ENCODE data around the gene ATP11A.

The ATP11A gene

GRCh38 chr13:112818040-112818697 is 128.3 kb downstream of the ATP11A start:
- TF ChIP-seq CTCF (IDR thresholded peaks at IDR 0.05; ENCODE audit: borderline replicate concordance, extremely low read depth, low read length, poor library complexity, severe bottlenecking) (no peak), EZH2 (IDR thresholded peaks at IDR 0.05; ENCODE audit: borderline replicate concordance, low read depth, low read length, severe bottlenecking) (no peak)

DNA sequence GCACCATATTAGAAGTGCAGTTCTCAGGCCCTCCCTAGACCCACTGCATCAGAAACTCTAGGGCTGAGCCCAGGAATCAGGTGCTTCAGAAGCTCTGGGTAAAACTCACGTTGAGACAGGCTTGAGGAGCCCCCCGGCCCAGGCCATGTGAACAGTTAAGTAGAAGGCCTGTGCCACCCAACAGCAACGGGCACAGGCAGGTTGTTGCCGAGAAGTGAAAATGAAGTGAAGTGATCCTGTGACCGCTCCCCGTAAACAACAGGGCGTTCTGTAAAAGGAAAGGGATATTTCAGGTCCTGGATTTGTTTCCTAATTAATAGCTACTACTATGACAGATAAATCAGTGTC is 128.8 kb downstream of the ATP11A start:
- Histone ChIP-seq H3K4me2 (ENCODE audit: insufficient read depth, low read length) (no peak overlapping the region), H3K27me3 (ENCODE audit: insufficient read depth, low read length, poor library complexity) (no peaks in the 10 kb centered on the region), H2AFZ (ENCODE audit: low read depth, low read length) (no peak overlapping the region), H3K4me3 (ENCODE audit: low read depth in 1 of 2, low read length in 2 of 2) (no peak overlapping the region), H3K79me2 (ENCODE audit: insufficient read depth, low read length) (no peaks in the 10 kb centered on the region), H3K9ac (ENCODE audit: low read depth, low read length) (no peak overlapping the region), H3K36me3 (ENCODE audit: insufficient read depth, low read length) (peaks cover 72% of the 10 kb centered on the region), H3K4me1 (ENCODE audit: insufficient read depth, low read length) (no peaks in the 10 kb centered on the region), H4K20me1 (ENCODE audit: insufficient read depth, low read length) (no peaks in the 10 kb centered on the region), H3K9me3 (ENCODE audit: insufficient read depth, low read length, severe bottlenecking) (no peaks in the 10 kb centered on the region), H3K27ac (ENCODE audit: low read length) (no peak overlapping the region)
- DNase-seq (no peak), ATAC-seq (ENCODE audit: insufficient read depth, low read depth) (no peak)
- TF ChIP-seq EZH2 (IDR thresholded peaks at IDR 0.05; ENCODE audit: borderline replicate concordance, low read depth, low read length, severe bottlenecking) (no peak), CTCF (IDR thresholded peaks at IDR 0.05; ENCODE audit: borderline replicate concordance, extremely low read depth, low read length, poor library complexity, severe bottlenecking) (no peak)

More at GRCh38 chr13:112818040-112818697, 128.3 kb downstream of the ATP11A start:
- no peak overlapping the region for H3K4me2 ChIP-seq (ENCODE audit: insufficient read depth, low read length)
- H4K20me1 ChIP-seq (ENCODE audit: insufficient read depth, low read length), result no peaks in the 10 kb centered on the region
- H3K4me1 ChIP-seq (ENCODE audit: insufficient read depth, low read length), result no peaks in the 10 kb centered on the region
- ATAC-seq (ENCODE audit: insufficient read depth, low read depth), result no peak
- no peak overlapping the region for H3K4me3 ChIP-seq (ENCODE audit: low read depth in 1 of 2, low read length in 2 of 2)
- H3K27me3 ChIP-seq (ENCODE audit: insufficient read depth, low read length, poor library complexity), result no peaks in the 10 kb centered on the region
- no peak overlapping the region for H2AFZ ChIP-seq (ENCODE audit: low read depth, low read length)
- no peaks in the 10 kb centered on the region for H3K9me3 ChIP-seq (ENCODE audit: insufficient read depth, low read length, severe bottlenecking)
- DNase-seq, result no peak
- no peak overlapping the region for H3K27ac ChIP-seq (ENCODE audit: low read length)
- no peak overlapping the region for H3K9ac ChIP-seq (ENCODE audit: low read depth, low read length)
- H3K79me2 ChIP-seq (ENCODE audit: insufficient read depth, low read length), result no peaks in the 10 kb centered on the region
- H3K36me3 ChIP-seq (ENCODE audit: insufficient read depth, low read length), result peaks cover 67% of the 10 kb centered on the region

GRCh38 chr13:112819111-112819510 is 129.3 kb downstream of the ATP11A start:
- ATAC-seq (ENCODE audit: insufficient read depth, low read depth) (no peak), DNase-seq (no peak)
- no peak overlapping the region for H3K4me3 ChIP-seq (ENCODE audit: low read depth in 1 of 2, low read length in 2 of 2)
- no peak overlapping the region for H3K4me2 ChIP-seq (ENCODE audit: insufficient read depth, low read length)
- H3K27ac ChIP-seq (ENCODE audit: low read length), result no peak overlapping the region
- no peaks in the 10 kb centered on the region for H4K20me1 ChIP-seq (ENCODE audit: insufficient read depth, low read length)
- H3K9ac ChIP-seq (ENCODE audit: low read depth, low read length), result no peak overlapping the region
- H3K27me3 ChIP-seq (ENCODE audit: insufficient read depth, low read length, poor library complexity), result no peaks in the 10 kb centered on the region
- TF ChIP-seq CTCF (IDR thresholded peaks at IDR 0.05; ENCODE audit: borderline replicate concordance, extremely low read depth, low read length, poor library complexity, severe bottlenecking), result no peak
- no peak for TF ChIP-seq EZH2 (IDR thresholded peaks at IDR 0.05; ENCODE audit: borderline replicate concordance, low read depth, low read length, severe bottlenecking)
- H3K4me1 ChIP-seq (ENCODE audit: insufficient read depth, low read length), result no peaks in the 10 kb centered on the region
- no peak overlapping the region for H2AFZ ChIP-seq (ENCODE audit: low read depth, low read length)
- no peaks in the 10 kb centered on the region for H3K9me3 ChIP-seq (ENCODE audit: insufficient read depth, low read length, severe bottlenecking)
- peaks cover 77% of the 10 kb centered on the region for H3K36me3 ChIP-seq (ENCODE audit: insufficient read depth, low read length)
- no peaks in the 10 kb centered on the region for H3K79me2 ChIP-seq (ENCODE audit: insufficient read depth, low read length)

Data from DND-41 (cell line).